Activated naive CD4-positive, alpha-beta T cell treated with anti-CD3 and anti-CD28 coated beads, Interleukin-2, amount 10 ng/mL, durations not matched to agents 7 days and 5 days (primary cell): ENCODE data around the gene LEMD1.

Source experiments
- CTCF ChIA-PET: fragments of 350-600 bp; sonication (Branson Sonifier 250); formaldehyde crosslinking; loops from one replicate; lab custom pipeline; 2021; ENCODE audit warnings: antibody characterized with exemption; lab: Charles Lee
- DNase-seq: peaks from one replicate; pipeline ENCODE4 v3.0.0-alpha.2; 2020
- H3K27ac Mint-ChIP-seq: one replicate; pipeline ENCODE4 v1.8.0; 2021; ENCODE audit warnings: mild to moderate bottlenecking, moderate library complexity, mixed read lengths
- H3K27me3 Mint-ChIP-seq: one replicate; pipeline ENCODE4 v1.8.0; 2021; ENCODE audit warnings: mild to moderate bottlenecking, mixed read lengths
- H3K36me3 Mint-ChIP-seq: one replicate; pipeline ENCODE4 v1.8.0; 2021; ENCODE audit warnings: mixed read lengths
- H3K4me1 Mint-ChIP-seq: one replicate; pipeline ENCODE4 v1.8.0; 2021; ENCODE audit warnings: mixed read lengths
- H3K4me3 Mint-ChIP-seq: one replicate; pipeline ENCODE4 v1.8.0; 2021; ENCODE audit warnings: mild to moderate bottlenecking, moderate library complexity, mixed read lengths
- H3K9me3 Mint-ChIP-seq: one replicate; pipeline ENCODE4 v1.8.0; 2021; ENCODE audit warnings: mixed read lengths

LEMD1 gene

DNA sequence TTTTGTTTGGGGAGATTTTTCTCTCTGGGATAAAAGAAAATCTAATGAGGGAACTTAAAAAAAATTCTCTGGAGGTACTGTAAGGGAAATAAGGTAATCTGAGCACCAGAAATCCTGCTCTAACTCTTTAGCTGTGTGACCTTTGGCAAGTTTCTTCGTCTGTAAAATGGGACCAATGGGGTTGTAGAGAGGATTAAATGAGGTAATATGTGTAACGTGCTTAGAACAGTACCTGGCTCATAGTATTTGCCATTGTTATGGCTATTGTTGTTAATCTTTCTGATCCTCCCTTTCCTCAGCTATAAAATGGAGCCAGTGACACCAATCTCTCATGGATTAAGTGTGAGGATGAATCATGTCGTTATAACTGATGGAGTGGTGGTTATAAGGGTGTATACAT, 64.3 kb downstream of the LEMD1 start:
- Mint-ChIP-seq H3K36me3 (no peaks in the 10 kb centered on the region), H3K9me3 (no peaks in the 10 kb centered on the region), H3K4me3 (no peak overlapping the region), H3K4me1 (no peaks in the 10 kb centered on the region), H3K27me3 (peaks cover 58% of the 10 kb centered on the region), H3K27ac (no peak overlapping the region)
- no peak for DNase-seq
- CTCF ChIA-PET, result interaction anchor here (2.8 to 6.6 kb wide), 2 partner anchors 22 to 129 kb away, joined by 6 to 111 read pairs; no protein-coding TSS in a partner anchor

- H3K4me1 Mint-ChIP-seq, result no peaks in the 10 kb centered on the region
- no peak within 1 kb of the TSS for H3K4me3 Mint-ChIP-seq
- peaks cover 62% of the 10 kb centered on the region for H3K27me3 Mint-ChIP-seq
- H3K27ac Mint-ChIP-seq, result no peak within 1 kb of the TSS
- CTCF ChIA-PET, result interaction anchor here (1.1 to 6.6 kb wide), 5 partner anchors 21 to 301 kb away, joined by 4 to 111 read pairs (median 6); no protein-coding TSS in a partner anchor
- no peaks in the 10 kb centered on the region for H3K36me3 Mint-ChIP-seq
- no peak for DNase-seq
- H3K9me3 Mint-ChIP-seq, result no peaks in the 10 kb centered on the region
These were observed 65.3 kb downstream of the LEMD1 start, which contains the start of gene KLHDC8A for GRCh38 chr1:205356440-205357139. Gene KLHDC8A, minus strand, starts transcription at chr1:205356922. Its CDS starts 13,318 bp downstream, at chr1:205343604.

DNA sequence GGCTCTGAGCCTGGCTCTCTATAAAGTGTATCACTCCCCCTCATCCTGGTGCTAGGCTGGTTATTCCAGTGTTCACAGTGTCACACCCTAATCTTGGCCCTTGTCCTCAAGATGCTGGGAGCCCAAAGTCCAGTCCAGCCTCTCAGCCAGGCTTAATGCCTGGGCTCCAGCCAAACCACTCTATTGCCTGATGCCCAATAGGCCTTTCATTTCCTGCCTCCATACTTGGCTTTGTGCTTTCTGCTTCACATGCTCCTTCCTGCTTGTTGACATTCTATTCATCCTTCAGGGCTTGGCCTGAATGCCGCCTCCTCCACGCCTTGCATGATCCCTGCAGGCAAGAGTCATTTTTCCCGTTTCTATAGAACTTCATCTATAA, 66.8 kb downstream of the LEMD1 start:
- DNase-seq, result no peak
- no peaks in the 10 kb centered on the region for H3K9me3 Mint-ChIP-seq
- H3K27me3 Mint-ChIP-seq, result peaks cover 53% of the 10 kb centered on the region
- H3K27ac Mint-ChIP-seq, result no peak overlapping the region
- H3K4me3 Mint-ChIP-seq, result no peak overlapping the region
- H3K36me3 Mint-ChIP-seq, result no peaks in the 10 kb centered on the region
- CTCF ChIA-PET, result interaction anchor here (1.0 to 6.6 kb wide), 16 partner anchors 8 to 304 kb away, joined by 3 to 111 read pairs (median 7); no protein-coding TSS in a partner anchor
- H3K4me1 Mint-ChIP-seq, result no peaks in the 10 kb centered on the region

GRCh38 chr1:205354259-205355074, 67.4 kb downstream of the LEMD1 start:
- no peak overlapping the region for H3K27ac Mint-ChIP-seq
- no peak overlapping the region for H3K4me3 Mint-ChIP-seq
- peak; percentile 77 for DNase-seq
- H3K27me3 Mint-ChIP-seq, result peaks cover 54% of the 10 kb centered on the region
- H3K4me1 Mint-ChIP-seq, result no peaks in the 10 kb centered on the region
- CTCF ChIA-PET, result interaction anchor here (0.7 to 6.6 kb wide), 37 partner anchors 8 to 305 kb away, joined by 3 to 111 read pairs (median 5); no protein-coding TSS in a partner anchor
- H3K36me3 Mint-ChIP-seq, result no peaks in the 10 kb centered on the region
- no peaks in the 10 kb centered on the region for H3K9me3 Mint-ChIP-seq

GRCh38 chr1:205353612-205354011, 68.2 kb downstream of the LEMD1 start:
- H3K4me1 Mint-ChIP-seq, result no peaks in the 10 kb centered on the region
- H3K4me3 Mint-ChIP-seq, result no peak overlapping the region
- no peak overlapping the region for H3K27ac Mint-ChIP-seq
- H3K27me3 Mint-ChIP-seq, result peaks cover 54% of the 10 kb centered on the region
- DNase-seq, result no peak
- H3K36me3 Mint-ChIP-seq, result no peaks in the 10 kb centered on the region
- CTCF ChIA-PET, result interaction anchor here (0.7 to 6.6 kb wide), 36 partner anchors 7 to 306 kb away, joined by 3 to 111 read pairs (median 5); no protein-coding TSS in a partner anchor
- no peaks in the 10 kb centered on the region for H3K9me3 Mint-ChIP-seq

DNA sequence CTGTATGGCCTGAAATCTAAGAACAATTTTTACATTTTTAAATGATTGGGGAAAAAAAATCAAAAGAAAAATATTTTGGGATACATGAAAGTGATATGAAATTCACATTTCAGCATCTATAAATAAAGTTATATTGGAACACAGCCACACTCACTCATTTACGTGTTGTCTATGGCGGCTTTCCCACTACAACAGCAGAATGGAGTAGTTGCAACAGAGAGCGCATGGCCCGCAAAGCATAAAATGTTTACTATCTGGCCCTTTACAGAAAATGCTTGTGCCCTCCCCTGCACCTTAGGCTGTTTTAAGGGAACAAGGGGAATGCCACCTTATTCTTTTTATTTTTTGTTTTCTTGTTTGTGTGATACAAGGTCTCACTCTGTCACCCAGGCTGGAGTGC, 68.7 kb downstream of the LEMD1 start:
- CTCF ChIA-PET, result interaction anchor here (0.7 to 6.6 kb wide), 14 partner anchors 14 to 306 kb away, joined by 3 to 111 read pairs (median 11); no protein-coding TSS in a partner anchor
- Mint-ChIP-seq H3K4me1 (no peaks in the 10 kb centered on the region), H3K27ac (no peak overlapping the region), H3K4me3 (no peak overlapping the region), H3K27me3 (peaks cover 54% of the 10 kb centered on the region), H3K36me3 (no peaks in the 10 kb centered on the region), H3K9me3 (no peaks in the 10 kb centered on the region)
- no peak for DNase-seq

GRCh38 chr1:205351984-205352713, 69.7 kb downstream of the LEMD1 start:
- CTCF ChIA-PET, result interaction anchor here (0.5 to 6.6 kb wide), 6 partner anchors 9 to 171 kb away, joined by 3 to 111 read pairs (median 8); no protein-coding TSS in a partner anchor

GRCh38 chr1:205350691-205351141, 71.1 kb downstream of the LEMD1 start:
- no peaks in the 10 kb centered on the region for H3K9me3 Mint-ChIP-seq
- DNase-seq, result no peak
- no peak overlapping the region for H3K27ac Mint-ChIP-seq
- no peaks in the 10 kb centered on the region for H3K36me3 Mint-ChIP-seq
- no peaks in the 10 kb centered on the region for H3K4me1 Mint-ChIP-seq
- H3K4me3 Mint-ChIP-seq, result no peak overlapping the region
- CTCF ChIA-PET, result interaction anchor here (1.0 to 2.8 kb wide), 2 partner anchors 10 to 174 kb away, joined by 3 to 10 read pairs; no protein-coding TSS in a partner anchor
- H3K27me3 Mint-ChIP-seq, result peaks cover 63% of the 10 kb centered on the region

More at GRCh38 chr1:205351984-205352713, 69.7 kb downstream of the LEMD1 start:
- Mint-ChIP-seq H3K4me3 (no peak overlapping the region), H3K36me3 (no peaks in the 10 kb centered on the region), H3K27ac (no peak overlapping the region), H3K27me3 (peaks cover 60% of the 10 kb centered on the region), H3K9me3 (no peaks in the 10 kb centered on the region), H3K4me1 (no peaks in the 10 kb centered on the region)
- no peak for DNase-seq

- H3K9me3 Mint-ChIP-seq, result no peaks in the 10 kb centered on the region
- H3K4me3 Mint-ChIP-seq, result no peak overlapping the region
- no peaks in the 10 kb centered on the region for H3K4me1 Mint-ChIP-seq
- H3K36me3 Mint-ChIP-seq, result no peaks in the 10 kb centered on the region
- no peak overlapping the region for H3K27ac Mint-ChIP-seq
- CTCF ChIA-PET, result interaction anchor here (1.0 to 2.8 kb wide), 4 partner anchors 11 to 174 kb away, joined by 3 to 10 read pairs (median 4); no protein-coding TSS in a partner anchor
- H3K27me3 Mint-ChIP-seq, result peaks cover 66% of the 10 kb centered on the region
- DNase-seq, result no peak
These were observed 71.7 kb downstream of the LEMD1 start for GRCh38 chr1:205350124-205350523.

- peaks cover 4% of the 10 kb centered on the region for H3K4me1 Mint-ChIP-seq
- no peak for DNase-seq
These were observed 73.0 kb downstream of the LEMD1 start for GRCh38 chr1:205348554-205349487.

GRCh38 chr1:205346956-205347574, 74.8 kb downstream of the LEMD1 start:
- Mint-ChIP-seq H3K27ac (no peak overlapping the region), H3K4me1 (peaks cover 4% of the 10 kb centered on the region), H3K27me3 (peaks cover 86% of the 10 kb centered on the region), H3K9me3 (no peaks in the 10 kb centered on the region), H3K36me3 (no peaks in the 10 kb centered on the region), H3K4me3 (no peak overlapping the region)
- CTCF ChIA-PET, result interaction anchor here (0.5 to 1.4 kb wide), 4 partner anchors 11 to 177 kb away, joined by 3 to 6 read pairs (median 4); no protein-coding TSS in a partner anchor
- DNase-seq, result no peak

More at GRCh38 chr1:205348554-205349487, 73.0 kb downstream of the LEMD1 start:
- H3K27me3 Mint-ChIP-seq, result peaks cover 77% of the 10 kb centered on the region
- no peak overlapping the region for H3K27ac Mint-ChIP-seq
- CTCF ChIA-PET, result interaction anchor here (0.6 to 2.8 kb wide), 10 partner anchors 9 to 284 kb away, joined by 3 to 10 read pairs (median 4); no protein-coding TSS in a partner anchor
- H3K4me3 Mint-ChIP-seq, result no peak overlapping the region
- no peaks in the 10 kb centered on the region for H3K9me3 Mint-ChIP-seq
- no peaks in the 10 kb centered on the region for H3K36me3 Mint-ChIP-seq

DNA sequence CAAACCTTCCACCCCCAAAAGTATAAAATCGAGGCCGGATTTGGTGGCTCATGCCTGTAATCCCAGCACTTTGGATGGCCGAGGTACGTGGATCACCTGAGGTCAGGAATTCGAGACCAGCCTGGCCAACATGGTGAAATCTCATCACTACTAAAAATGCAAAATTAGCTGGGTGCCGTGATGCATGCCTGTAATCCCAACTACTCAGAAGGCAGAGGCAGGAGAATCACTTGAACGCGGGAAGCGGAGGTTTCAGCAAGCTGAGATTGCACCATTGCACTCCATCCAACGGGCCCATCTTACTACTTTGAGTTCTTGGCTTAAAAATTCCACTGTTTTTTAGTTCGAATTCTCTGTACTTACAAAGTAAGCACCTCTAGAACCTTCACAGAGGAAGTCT, 76.1 kb downstream of the LEMD1 start:
- no peaks in the 10 kb centered on the region for H3K36me3 Mint-ChIP-seq
- CTCF ChIA-PET, result interaction anchor here (1.0 to 1.4 kb wide), 5 partner anchors 9 to 179 kb away, joined by 3 to 6 read pairs (median 3); no protein-coding TSS in a partner anchor
- H3K4me3 Mint-ChIP-seq, result no peak overlapping the region
- no peak overlapping the region for H3K27ac Mint-ChIP-seq
- H3K27me3 Mint-ChIP-seq, result peaks cover 94% of the 10 kb centered on the region
- no peaks in the 10 kb centered on the region for H3K9me3 Mint-ChIP-seq
- DNase-seq, result no peak
- peaks cover 4% of the 10 kb centered on the region for H3K4me1 Mint-ChIP-seq
